Middle frontal gyrus (tissue), 1 donor: Measurements from ENCODE around the gene ONECUT3.
"Not testable (repeated sequence)": the region's sequence is repeated elsewhere in the genome, so short reads cannot be mapped to it uniquely, and the experiment has no call there.

Experiments
- DNase-seq: peaks from one replicate; pipeline ENCODE4 v3.0.0-alpha.2; 2015; ENCODE audit warnings: low spot score; ENCODE audit errors: extremely low spot score

The ONECUT3 gene

GRCh38 chr19:1791879-1792278 is 38.6 kb downstream of the ONECUT3 start:
- DNase-seq, result no peak

DNA sequence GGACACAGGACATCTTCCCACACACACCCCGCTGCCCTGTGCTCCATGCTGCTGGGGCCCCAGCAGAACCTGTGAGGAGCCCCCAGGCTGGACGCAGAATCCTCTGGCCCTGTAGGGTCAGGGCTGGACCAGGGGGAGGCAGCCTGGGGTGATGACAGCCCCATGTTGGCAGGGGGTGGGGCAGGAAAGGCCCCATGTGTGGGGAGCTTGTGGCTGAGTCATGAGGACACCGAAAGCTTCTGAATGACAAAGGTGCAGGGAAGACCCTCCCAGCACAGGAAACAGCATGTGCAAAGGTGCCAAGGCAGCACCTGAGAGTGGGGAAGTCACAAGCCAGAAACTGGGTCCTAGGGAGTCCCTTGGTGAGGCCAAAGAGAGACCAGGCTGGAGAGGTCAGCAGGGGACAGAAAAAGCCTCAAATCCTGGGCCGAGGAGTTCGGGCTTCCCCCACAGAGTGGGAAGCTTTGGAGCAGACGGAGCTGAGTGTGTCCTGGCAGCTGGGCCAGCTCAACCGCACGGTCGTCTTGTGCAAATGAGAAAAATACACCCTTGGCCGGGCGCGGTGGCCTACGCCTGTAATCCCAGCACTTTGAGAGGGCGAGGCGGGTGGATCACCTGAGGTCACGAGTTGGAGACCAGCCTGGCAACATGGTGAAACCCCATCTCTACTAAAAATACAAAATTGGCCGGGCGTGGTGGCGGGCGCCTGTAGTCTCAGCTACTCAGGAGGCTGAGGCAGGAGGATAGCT is 41.3 kb downstream of the ONECUT3 start:
- DNase-seq, result no peak

- DNase-seq, result no peak
Measured at GRCh38 chr19:1796395-1797142, 43.3 kb downstream of the ONECUT3 start.

DNA sequence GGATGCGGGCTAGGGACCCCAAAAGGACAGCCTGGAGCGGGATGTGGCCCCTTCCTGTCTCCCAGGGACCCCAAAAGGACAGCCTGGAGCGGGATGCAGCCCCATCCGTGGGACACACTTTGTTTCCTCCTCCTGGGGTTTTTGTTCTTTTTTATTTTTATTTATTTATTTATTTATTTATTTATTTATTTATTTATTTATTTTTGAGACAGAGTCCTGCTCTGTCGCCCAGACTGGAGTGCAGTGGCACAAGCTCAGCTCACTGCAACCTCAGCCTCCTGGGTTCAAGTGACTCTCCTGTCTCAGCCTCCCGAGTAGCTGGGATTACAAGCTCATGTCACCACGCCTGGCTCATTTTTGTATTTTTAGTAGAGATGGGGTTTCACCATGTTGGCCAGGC is 44.0 kb downstream of the ONECUT3 start:
- DNase-seq, result not testable (repeated sequence)

DNA sequence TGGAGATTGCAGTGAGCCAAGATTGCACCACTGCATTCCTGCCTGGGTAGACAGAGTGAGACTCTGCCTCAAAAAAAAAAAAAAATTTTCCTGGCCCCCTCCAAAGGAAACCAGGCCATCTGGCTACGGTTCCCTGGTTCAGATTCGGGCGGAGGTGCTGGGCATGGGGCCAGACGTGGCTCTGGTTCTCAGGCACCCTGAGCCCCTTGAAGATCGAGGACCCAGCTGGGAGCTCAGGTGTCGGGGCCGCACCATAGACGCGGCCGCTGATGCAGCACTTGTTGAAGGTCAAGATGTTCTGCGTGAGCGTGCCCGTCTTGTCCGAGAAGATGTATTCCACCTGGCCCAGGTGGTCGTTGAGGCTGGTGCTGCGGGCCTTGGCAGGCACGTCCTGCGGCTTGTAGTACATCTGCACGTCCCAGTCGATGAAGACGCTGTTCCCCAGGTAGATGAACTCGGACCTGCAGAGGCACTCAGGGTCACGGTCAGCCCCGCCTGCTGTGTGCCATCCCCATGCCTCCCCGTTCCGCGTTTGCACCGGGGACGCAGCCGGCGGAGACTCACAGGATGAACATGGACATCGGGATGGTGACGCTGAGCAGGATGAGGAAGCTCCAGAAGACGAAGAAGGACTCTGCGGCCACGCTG is 46.5 kb downstream of the ONECUT3 start:
- no peak for DNase-seq

DNA sequence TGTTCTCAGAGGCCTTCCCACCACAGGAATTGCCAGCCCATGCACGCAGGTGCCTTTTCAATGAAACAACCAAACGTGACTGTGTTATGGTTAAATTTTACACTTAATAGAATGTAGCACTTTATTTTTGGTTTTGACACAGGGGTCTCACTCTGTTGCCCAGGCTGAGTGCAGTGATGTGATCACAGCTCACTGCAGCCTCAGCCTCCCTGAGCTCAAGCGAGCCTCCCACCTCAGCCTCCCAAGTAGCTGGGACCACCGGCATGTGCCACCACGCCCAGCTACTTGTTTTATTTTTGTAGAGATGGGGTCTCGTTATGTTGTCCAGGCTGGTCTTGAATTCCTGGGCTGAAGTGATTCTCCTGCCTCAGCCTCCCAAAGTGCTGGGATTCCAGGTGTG is 51.6 kb downstream of the ONECUT3 start:
- no peak for DNase-seq

DNA sequence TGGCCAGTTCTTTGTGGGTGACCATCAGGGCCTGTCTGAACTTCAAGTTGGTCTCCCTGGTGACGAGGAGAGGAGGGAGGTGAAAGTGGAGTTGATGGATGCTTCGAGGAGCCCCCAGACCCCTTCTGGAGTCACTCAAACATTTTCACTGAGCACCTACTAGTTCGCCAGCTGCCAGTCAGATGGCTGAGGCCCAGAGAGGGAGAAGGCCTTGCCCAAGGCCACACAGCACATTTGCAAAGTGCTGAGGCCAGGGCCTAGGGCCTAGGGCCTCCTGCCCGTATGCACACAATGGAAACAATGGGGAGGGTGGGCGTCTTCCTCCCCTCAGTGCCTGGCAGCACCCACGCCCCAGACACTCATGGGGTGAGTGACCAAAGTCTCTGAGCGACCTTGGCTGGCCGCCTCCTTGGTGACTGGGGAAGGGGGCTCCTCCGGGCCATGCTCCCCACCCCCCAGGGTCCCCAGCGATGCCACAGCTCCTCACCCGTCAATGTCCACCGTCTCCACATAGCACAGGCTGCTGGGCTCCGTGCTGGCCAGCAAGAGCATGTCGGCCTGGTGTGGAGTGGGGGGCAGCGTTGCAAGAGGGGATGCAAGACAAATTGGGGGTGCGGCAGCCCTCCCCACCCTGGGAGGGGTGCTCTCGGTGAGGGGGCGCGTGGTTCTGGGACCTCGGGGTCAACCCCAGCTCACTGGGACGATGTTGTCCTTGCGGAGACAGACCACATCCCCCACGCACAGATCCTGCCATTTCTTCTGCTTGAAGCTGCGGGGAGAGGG is 52.3 kb downstream of the ONECUT3 start:
- DNase-seq, result no peak

DNA sequence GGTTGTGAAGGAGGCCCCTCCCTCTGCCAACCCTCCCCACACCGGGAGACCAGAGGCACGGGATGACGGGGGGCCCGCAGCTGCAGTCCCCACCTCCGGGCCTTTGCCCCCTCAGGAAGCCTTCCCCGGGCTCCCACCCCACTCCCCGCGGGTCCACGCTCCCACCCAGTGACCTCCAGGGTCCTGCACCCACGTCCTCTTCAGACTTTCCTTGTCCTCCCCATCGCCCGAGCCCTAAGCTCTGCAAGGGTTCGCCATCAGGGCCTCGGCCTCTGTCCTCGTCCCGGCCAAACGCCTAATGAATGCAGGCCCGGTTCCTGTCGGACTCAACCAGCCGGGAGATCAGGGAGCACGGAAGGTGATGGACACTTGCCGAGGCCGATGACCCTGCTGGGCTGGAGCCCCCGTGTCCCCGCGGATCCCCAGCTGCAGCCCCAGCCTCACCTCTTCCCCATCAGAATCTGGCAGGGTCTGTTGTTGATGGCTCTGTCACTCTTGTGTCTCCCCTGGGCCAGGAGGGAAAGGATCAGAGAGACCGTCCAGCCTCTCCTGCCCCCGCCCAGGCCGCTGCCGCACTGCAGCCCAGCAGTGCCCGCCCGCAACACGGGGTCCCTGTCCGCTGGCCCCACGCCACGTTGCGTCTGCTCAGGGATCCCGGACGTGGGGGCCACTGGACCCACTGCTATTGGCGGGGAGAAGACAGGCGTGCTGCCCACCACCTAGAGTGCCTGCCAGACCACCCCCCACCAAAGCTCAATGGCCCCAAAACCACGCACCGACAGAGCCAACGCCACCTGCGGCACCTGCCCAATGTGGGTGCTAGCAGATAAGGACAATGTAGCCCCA is 53.1 kb downstream of the ONECUT3 start:
- no peak for DNase-seq

DNA sequence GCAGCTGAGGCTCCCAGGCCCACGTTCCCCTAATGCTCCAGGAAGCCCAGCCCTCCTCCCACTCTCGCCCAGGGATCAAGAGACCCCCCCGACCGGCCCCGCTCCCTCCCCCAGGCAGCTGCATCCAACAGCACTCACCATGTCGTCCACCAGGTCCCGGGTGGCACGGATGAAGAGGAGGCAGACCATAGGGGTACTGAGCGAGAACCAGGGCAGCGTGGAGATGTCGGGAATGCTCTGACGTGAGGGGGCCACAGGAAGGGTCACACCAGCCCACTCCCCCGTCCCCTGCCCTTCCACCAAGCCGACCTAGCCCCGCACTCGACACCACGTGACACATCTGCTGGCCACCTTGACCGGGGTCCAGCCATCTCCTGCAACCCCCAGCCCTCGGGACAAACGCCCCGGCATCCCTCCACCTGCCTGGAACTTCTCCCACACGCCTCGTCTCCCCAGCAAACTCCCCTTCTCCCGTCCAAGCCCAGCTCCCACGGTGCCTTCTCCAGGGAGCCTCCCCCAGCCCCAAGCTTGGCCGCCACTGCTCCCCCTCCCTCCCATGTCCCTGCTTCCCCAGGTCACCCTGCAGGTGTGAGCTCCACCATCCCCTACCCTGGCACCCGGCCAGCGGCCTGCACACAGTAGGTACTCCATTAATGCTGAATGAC is 53.9 kb downstream of the ONECUT3 start:
- no peak for DNase-seq

- DNase-seq, result no peak
Measured at GRCh38 chr19:1807695-1808394, 54.5 kb downstream of the ONECUT3 start.

- no peak for DNase-seq
Measured at GRCh38 chr19:1808395-1808731, 55.1 kb downstream of the ONECUT3 start.

DNA sequence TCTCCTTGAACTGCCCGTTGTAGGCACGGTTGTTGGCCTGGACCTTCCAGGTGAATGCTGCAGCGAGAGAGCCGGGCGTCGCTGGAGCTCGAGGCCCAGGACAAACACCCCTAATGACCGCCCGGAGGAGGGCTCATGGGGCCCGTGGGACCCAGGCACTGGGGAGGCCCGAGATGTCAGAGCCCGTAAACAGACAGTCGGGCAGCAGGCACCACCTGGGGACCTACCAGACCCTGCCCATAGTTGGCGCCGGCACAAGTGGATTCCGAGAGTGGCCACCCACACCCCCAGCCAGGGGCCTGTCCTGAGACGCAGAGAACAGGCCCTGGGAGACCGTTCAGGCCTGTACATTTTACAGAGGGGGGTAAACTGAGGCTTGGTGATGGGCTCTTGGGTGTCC is 56.4 kb downstream of the ONECUT3 start:
- DNase-seq, result no peak

DNA sequence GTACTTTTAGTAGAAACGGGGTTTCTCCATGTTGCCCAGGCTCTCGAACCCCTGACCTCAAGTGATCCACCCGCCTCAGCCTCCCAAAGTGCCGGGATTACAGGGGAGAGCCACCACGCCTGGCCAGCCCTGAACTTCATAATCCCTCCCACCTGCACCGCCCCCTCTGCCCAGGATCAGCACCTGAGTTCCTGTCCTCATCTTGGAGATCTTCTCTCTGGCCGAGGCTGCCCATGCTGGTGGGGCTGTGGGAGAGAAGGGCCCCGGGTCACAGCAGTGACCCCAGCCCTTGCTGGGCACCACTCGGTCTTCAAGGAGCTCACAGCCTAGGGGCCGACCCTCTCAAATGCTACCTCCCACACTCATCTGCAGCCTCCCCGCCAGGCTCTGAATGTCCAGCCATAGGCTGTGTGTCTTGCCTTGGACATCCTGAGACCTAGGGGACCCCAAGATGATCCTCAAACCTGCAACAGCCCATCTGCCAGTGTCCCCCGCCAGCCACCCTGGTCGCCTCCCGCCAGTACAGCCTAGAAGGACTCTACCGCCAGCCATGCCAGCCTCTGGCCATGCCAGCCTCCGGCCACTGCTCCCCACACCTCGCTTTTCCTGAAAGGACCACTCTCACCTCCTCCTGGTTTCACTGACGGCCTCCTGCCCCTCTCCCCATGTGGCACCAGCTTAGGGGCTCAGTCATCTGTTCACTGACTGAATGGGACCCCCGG is 57.3 kb downstream of the ONECUT3 start:
- no peak for DNase-seq

DNA sequence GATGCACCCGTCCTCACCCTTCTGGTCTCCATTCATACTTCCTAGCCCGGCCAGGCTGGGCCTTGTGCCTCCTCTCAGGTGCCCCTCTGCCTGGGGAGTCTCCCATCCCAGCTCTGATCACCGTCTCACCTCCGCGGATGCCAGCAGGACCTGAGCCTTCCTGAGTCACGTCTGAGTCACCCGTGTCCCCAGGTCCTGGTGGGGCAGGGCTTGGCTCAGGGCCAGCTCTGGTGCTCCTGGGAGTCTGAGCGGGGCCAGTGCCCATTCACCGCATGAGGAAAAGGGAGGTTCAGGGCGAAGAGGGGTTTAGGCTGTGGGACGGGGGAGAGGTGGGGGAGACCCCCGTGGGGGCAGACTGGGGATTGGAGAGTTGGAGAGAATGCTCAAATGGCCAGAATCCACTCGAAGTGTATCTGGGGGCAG is 58.2 kb downstream of the ONECUT3 start:
- no peak for DNase-seq

GRCh38 chr19:1811942-1812425 is 58.7 kb downstream of the ONECUT3 start, which contains the start of gene ATP8B3:
TSS of gene ATP8B3 (minus strand) at chr19:1812276. CDS start at chr19:1811736, 540 bp downstream.
- no peak for DNase-seq

- no peak for DNase-seq
Measured at GRCh38 chr19:1812426-1813191, 59.3 kb downstream of the ONECUT3 start.

- DNase-seq, result no peak
Measured at GRCh38 chr19:1813192-1814182, 60.2 kb downstream of the ONECUT3 start.
